PC-3 (cell line): Measurements from ENCODE around the gene KRTAP22-2. TPM values are rescaled to one million over a fixed set of nuclear protein-coding genes. Genes with fewer than 3 reads are reported as not detected.

Experiments used
- ATAC-seq: fragments of 200-7000 bp; cut with Tn5 transposase; 2 replicates; pipeline ENCODE4 v1.9.1; 2020; ENCODE audit warnings: mild to moderate bottlenecking, moderate library complexity
- Bru-seq: library from RNA; stranded (reverse); fragments of 400-500 nt; gene quantifications from one replicate; lab custom pipeline; 2021; lab: Mats Ljungman, UMichigan
- BruChase-seq, 2 experiments: library from RNA; stranded (reverse); fragments of 400-500 nt; gene quantifications; one replicate each; lab custom pipeline; 2021; lab: Mats Ljungman, UMichigan
- BruUV-seq: library from RNA; stranded (reverse); fragments of 400-500 nt; replicated peaks from 2 replicates; lab custom pipeline; 2021; lab: Mats Ljungman, UMichigan
- CTCF ChIA-PET: fragments of 300-600 bp; sonication (Branson Sonifier 250); formaldehyde crosslinking; loops from one replicate; lab custom pipeline; 2022; ENCODE audit warnings: antibody characterized with exemption; lab: Charles Lee
- POLR2A ChIA-PET: fragments of 300-600 bp; sonication (Branson Sonifier 250); formaldehyde crosslinking; loops from one replicate; lab custom pipeline; 2022; ENCODE audit warnings: antibody characterized with exemption; ENCODE audit not compliant: unreplicated experiment; lab: Charles Lee
- DNase-seq: peaks from one replicate; pipeline ENCODE4 v3.0.0-alpha.2; 2015
- H2AFZ ChIP-seq: fragments of 300-600 bp; sonication (generic); 2 replicates; pipeline ENCODE4 v1.6.0; 2016; ENCODE audit warnings: antibody characterized with exemption, low read length
- H3F3A ChIP-seq: fragments of 300-600 bp; sonication (generic); one replicate; pipeline ENCODE4 v1.6.0; 2017; ENCODE audit warnings: antibody characterized with exemption, low read length, control low read depth, mild to moderate bottlenecking; ENCODE audit not compliant: unreplicated experiment
- H3K27ac ChIP-seq: fragments of 300-600 bp; sonication (generic); 2 replicates; pipeline ENCODE4 v1.5.1; 2016; ENCODE audit warnings: mild to moderate bottlenecking, low read length
- H3K27me3 ChIP-seq: fragments of 300-600 bp; sonication (generic); 2 replicates; pipeline ENCODE4 v1.6.1; 2016; ENCODE audit warnings: low read length, mixed read lengths
- H3K36me3 ChIP-seq: fragments of 300-600 bp; sonication (generic); 2 replicates; pipeline ENCODE4 v1.6.1; 2016; ENCODE audit warnings: low read depth, mixed run types, low read length, mixed read lengths
- H3K4me1 ChIP-seq: fragments of 300-600 bp; sonication (generic); 2 replicates; pipeline ENCODE4 v1.5.1; 2016; ENCODE audit warnings: low read length; ENCODE audit not compliant: insufficient read depth
- H3K4me2 ChIP-seq: fragments of 300-600 bp; sonication (generic); 2 replicates; pipeline ENCODE4 v1.6.0; 2016; ENCODE audit warnings: low read length
- H3K4me3 ChIP-seq: fragments of 300-600 bp; sonication (generic); 2 replicates; pipeline ENCODE4 v1.5.1; 2016; ENCODE audit warnings: mild to moderate bottlenecking, low read length, mixed read lengths
- H3K79me2 ChIP-seq: fragments of 300-600 bp; sonication (generic); 2 replicates; pipeline ENCODE4 v1.6.1; 2017; ENCODE audit warnings: low read length, mixed read lengths
- H3K9ac ChIP-seq: fragments of 300-600 bp; sonication (generic); 2 replicates; pipeline ENCODE4 v1.6.0; 2016; ENCODE audit warnings: mild to moderate bottlenecking, low read length
- H3K9me2 ChIP-seq: fragments of 300-600 bp; sonication (generic); replicated peaks from 2 replicates; pipeline ENCODE4 v1.6.1; 2016; ENCODE audit warnings: mixed run types, low read length, mixed read lengths
- H3K9me3 ChIP-seq: fragments of 300-600 bp; sonication (generic); 2 replicates; pipeline ENCODE4 v1.6.1; 2016; ENCODE audit warnings: low read length, mixed read lengths
- H4K20me1 ChIP-seq: fragments of 300-600 bp; sonication (generic); 2 replicates; pipeline ENCODE4 v1.6.1; 2016; ENCODE audit warnings: low read length, mixed read lengths
- EZH2 ChIP-seq: fragments of 300-600 bp; sonication (generic); IDR thresholded peaks from one replicate; pipeline ENCODE4 v1.6.1; 2017; ENCODE audit warnings: antibody characterized with exemption, mild to moderate bottlenecking, low read length; ENCODE audit not compliant: unreplicated experiment
- EZH2phosphoT487 ChIP-seq: fragments of 300-600 bp; sonication (generic); IDR thresholded peaks from 2 replicates; pipeline ENCODE4 v1.6.1; 2018; ENCODE audit warnings: mild to moderate bottlenecking, antibody characterized with exemption, low read length, borderline replicate concordance
- intact Hi-C: fragments of 100-400 bp; cut with micrococcal nuclease; formaldehyde crosslinking; loops from 2 replicates; pipeline ENCODE4 v1.9.0; 2023
- long read RNA-seq: library from polyadenylated mRNA; unstranded; transcript quantifications from one replicate; pipeline ENCODE4 v2.0.0, GENCODE V29; 2021; ENCODE audit not compliant: unreplicated experiment
- total RNA-seq: library from RNA; depleted of rRNA; stranded (reverse); fragments of >200 nt; gene quantifications from 2 replicates; pipeline ENCODE4 v1.2.3, GENCODE V29; 2014; rRNA removed
- TF ChIP-seq, protein P1 (sequence below): fragments of 300-600 bp; sonication (generic); conservative IDR thresholded peaks from 2 replicates; pipeline ENCODE4 v1.5.1; 2017; ENCODE audit warnings: antibody characterized with exemption, low read depth, mild to moderate bottlenecking, low read length

The KRTAP22-2 gene
- total RNA-seq = not detected in 2 replicates
- not detected for Bru-seq, nascent RNA
- BruChase-seq, experiment 1, labeled RNA remaining after a 6-hour chase = not detected
- BruChase-seq, experiment 2, labeled RNA remaining after a 2-hour chase = not detected
- long read RNA-seq = 0 reads

- no TSS peak for BruUV-seq
- no peaks in the 10 kb centered on the region for H3K9me2 ChIP-seq
- no peaks in the 10 kb centered on the region for H4K20me1 ChIP-seq
- H3K4me2 ChIP-seq = no peak within 1 kb of the TSS
- H3K79me2 ChIP-seq = no peaks in the 10 kb centered on the region
- H3K9ac ChIP-seq = no peak within 1 kb of the TSS
- no peaks in the 10 kb centered on the region for H3K36me3 ChIP-seq
- no peaks in the 10 kb centered on the region for H3K27me3 ChIP-seq
- no peak within 1 kb of the TSS for H3K27ac ChIP-seq
- TF ChIP-seq EZH2phosphoT487 (no peak), EZH2 (no peak)
- TF ChIP-seq, protein P1, sequence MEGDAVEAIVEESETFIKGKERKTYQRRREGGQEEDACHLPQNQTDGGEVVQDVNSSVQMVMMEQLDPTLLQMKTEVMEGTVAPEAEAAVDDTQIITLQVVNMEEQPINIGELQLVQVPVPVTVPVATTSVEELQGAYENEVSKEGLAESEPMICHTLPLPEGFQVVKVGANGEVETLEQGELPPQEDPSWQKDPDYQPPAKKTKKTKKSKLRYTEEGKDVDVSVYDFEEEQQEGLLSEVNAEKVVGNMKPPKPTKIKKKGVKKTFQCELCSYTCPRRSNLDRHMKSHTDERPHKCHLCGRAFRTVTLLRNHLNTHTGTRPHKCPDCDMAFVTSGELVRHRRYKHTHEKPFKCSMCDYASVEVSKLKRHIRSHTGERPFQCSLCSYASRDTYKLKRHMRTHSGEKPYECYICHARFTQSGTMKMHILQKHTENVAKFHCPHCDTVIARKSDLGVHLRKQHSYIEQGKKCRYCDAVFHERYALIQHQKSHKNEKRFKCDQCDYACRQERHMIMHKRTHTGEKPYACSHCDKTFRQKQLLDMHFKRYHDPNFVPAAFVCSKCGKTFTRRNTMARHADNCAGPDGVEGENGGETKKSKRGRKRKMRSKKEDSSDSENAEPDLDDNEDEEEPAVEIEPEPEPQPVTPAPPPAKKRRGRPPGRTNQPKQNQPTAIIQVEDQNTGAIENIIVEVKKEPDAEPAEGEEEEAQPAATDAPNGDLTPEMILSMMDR = no peak
- ATAC-seq (no peak), DNase-seq (no peak)
- H3K4me3 ChIP-seq = no peak within 1 kb of the TSS
- intact Hi-C loops = no loop called here
- ChIA-PET POLR2A (no interaction called here), CTCF (no interaction called here)
- H2AFZ ChIP-seq = no peak within 1 kb of the TSS
- H3K4me1 ChIP-seq = no peaks in the 10 kb centered on the region
- no peaks in the 10 kb centered on the region for H3K9me3 ChIP-seq
- no peaks in the 10 kb centered on the region for H3F3A ChIP-seq
Measured at GRCh38 chr21:30590297-30590696, at the start of gene KRTAP22-2. KRTAP22-2 (minus strand) TSS chr21:30590397.

DNA sequence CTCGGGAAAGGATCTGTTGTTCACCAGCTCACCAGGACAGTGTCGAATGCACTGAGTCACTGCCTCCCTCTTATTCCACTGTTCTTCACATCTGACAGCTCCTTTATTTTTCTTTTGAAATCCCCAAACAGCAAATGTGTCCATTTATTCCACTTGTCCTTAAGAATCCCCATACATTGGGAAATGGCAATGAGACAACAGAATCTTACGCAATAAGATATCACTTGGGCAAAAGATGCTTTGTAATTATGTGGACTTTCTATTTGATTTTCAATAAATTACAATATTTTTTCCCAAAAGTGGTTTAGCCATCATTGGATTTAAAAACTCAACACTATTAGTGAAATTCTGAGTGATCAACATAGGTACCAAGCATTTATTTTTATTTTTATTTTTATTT is 48.5 kb upstream of the KRTAP22-2 start:
- DNase-seq (no peak), ATAC-seq (no peak)
- ChIA-PET POLR2A (no interaction called here), CTCF (no interaction called here)
- Histone ChIP-seq H3K4me1 (no peaks in the 10 kb centered on the region), H3K27ac (no peak overlapping the region), H3K36me3 (no peaks in the 10 kb centered on the region), H3K9me2 (0 out of 2 replicates have a peak, but pooled peaks cover 3% of the 10 kb centered on the region), H3K79me2 (no peaks in the 10 kb centered on the region), H3K27me3 (no peaks in the 10 kb centered on the region), H3K4me3 (no peak overlapping the region), H2AFZ (no peak overlapping the region), H4K20me1 (no peaks in the 10 kb centered on the region), H3K9me3 (no peaks in the 10 kb centered on the region), H3K4me2 (no peak overlapping the region), H3K9ac (no peak overlapping the region), H3F3A (no peaks in the 10 kb centered on the region)
- intact Hi-C loops = no loop called here
- TF ChIP-seq, protein P1 = no peak
- TF ChIP-seq EZH2phosphoT487 (no peak), EZH2 (no peak)
- BruUV-seq = no TSS peak

- Histone ChIP-seq H4K20me1 (no peaks in the 10 kb centered on the region), H3K4me2 (no peak within 1 kb of the TSS), H2AFZ (no peak within 1 kb of the TSS), H3K27me3 (no peaks in the 10 kb centered on the region), H3K4me1 (no peaks in the 10 kb centered on the region), H3K9ac (no peak within 1 kb of the TSS), H3K36me3 (no peaks in the 10 kb centered on the region), H3K9me2 (0 out of 2 replicates have a peak, but pooled peaks cover 3% of the 10 kb centered on the region), H3K27ac (no peak within 1 kb of the TSS), H3K79me2 (no peaks in the 10 kb centered on the region), H3K4me3 (no peak within 1 kb of the TSS), H3K9me3 (no peaks in the 10 kb centered on the region), H3F3A (no peaks in the 10 kb centered on the region)
- peak; percentile 20; the same call in 1 of the 2 replicates for ATAC-seq
- no peak for DNase-seq
- ChIA-PET POLR2A (no interaction called here), CTCF (no interaction called here)
- TF ChIP-seq EZH2 = no peak
- TF ChIP-seq, protein P1 = no peak
- no peak for TF ChIP-seq EZH2phosphoT487
- intact Hi-C loops = no loop called here
- no TSS peak for BruUV-seq
Measured at GRCh38 chr21:30634906-30635305, 44.7 kb upstream of the KRTAP22-2 start, which contains the start of gene KRTAP20-2. KRTAP20-2 (plus strand) TSS chr21:30635206; CDS start chr21:30635264, 58 bp downstream.
